Liver (tissue), 9 donors: ENCODE measurements around the gene PREX1. TPM values are rescaled to one million over a fixed set of nuclear protein-coding genes. Genes with fewer than 3 reads are reported as not detected.

Source experiments
- DNase-seq: peaks from one replicate; pipeline ENCODE4 v3.0.0-alpha.2; 2017; ENCODE audit warnings: low spot score
- H3K27ac ChIP-seq, 2 donors: one replicate each; pipeline ENCODE4 v1.7.0; 2013; ENCODE audit warnings: inconsistent platforms in 2 of 2, low read length in 2 of 2, control low read depth in 1 of 2, low read depth in 1 of 2, mild to moderate bottlenecking in 1 of 2
- H3K27me3 ChIP-seq, 4 donors: one replicate each; pipeline versions ENCODE4 v1.6.1 to v1.7.0; 2013; ENCODE audit warnings: low read length in 3 of 4, inconsistent platforms in 1 of 4, mild to moderate bottlenecking in 1 of 4, moderate library complexity in 1 of 4; ENCODE audit not compliant: control insufficient read depth in 4 of 4, insufficient read depth in 4 of 4
- H3K36me3 ChIP-seq, 4 donors: one replicate each; pipeline versions ENCODE4 v1.6.1 to v1.7.0; 2013; ENCODE audit warnings: low read length in 3 of 4, mild to moderate bottlenecking in 3 of 4, low read depth in 1 of 4, moderate library complexity in 1 of 4; ENCODE audit not compliant: control insufficient read depth in 4 of 4, insufficient read depth in 3 of 4
- H3K4me1 ChIP-seq, 4 donors: one replicate each; pipeline versions ENCODE4 v1.6.1 to v1.7.0; 2013; ENCODE audit warnings: low read length in 3 of 4, mild to moderate bottlenecking in 3 of 4, moderate library complexity in 1 of 4; ENCODE audit not compliant: control insufficient read depth in 4 of 4, insufficient read depth in 4 of 4
- H3K4me3 ChIP-seq, 3 donors: one replicate each; pipeline versions ENCODE4 v1.6.1 to v1.7.0; 2013; ENCODE audit warnings: low read length in 3 of 3, control low read depth in 1 of 3, low read depth in 1 of 3, mild to moderate bottlenecking in 1 of 3
- H3K9ac ChIP-seq, 2 donors: one replicate each; pipeline ENCODE4 v1.7.0; 2013; ENCODE audit warnings: low read length in 2 of 2, mild to moderate bottlenecking in 2 of 2, moderate library complexity in 2 of 2, control low read depth in 1 of 2, low read depth in 1 of 2
- H3K9me3 ChIP-seq, 4 donors: one replicate each; pipeline versions ENCODE4 v1.6.1 to v1.7.0; 2013; ENCODE audit warnings: low read length in 3 of 4; ENCODE audit not compliant: control insufficient read depth in 4 of 4
- EGR1 ChIP-seq, 2 donors: IDR thresholded peaks; 2 replicates each; pipeline ENCODE4 v1.6.1; 2016 to 2018; ENCODE audit warnings: antibody characterized with exemption in 2 of 2, low read depth in 2 of 2
- FOXA1 ChIP-seq: IDR thresholded peaks from 2 replicates; pipeline ENCODE4 v1.6.1; 2016; ENCODE audit warnings: antibody characterized with exemption
- GABPA ChIP-seq, 2 donors: IDR thresholded peaks in 1 of 2; conservative IDR thresholded peaks in 1 of 2; 2 replicates each; pipeline ENCODE4 v1.6.1; 2016; ENCODE audit warnings: antibody characterized with exemption in 2 of 2, mild to moderate bottlenecking in 1 of 2, moderate library complexity in 1 of 2
- HNF4A ChIP-seq, 2 donors: conservative IDR thresholded peaks; 2 replicates each; pipeline ENCODE4 v1.6.1; 2016; ENCODE audit warnings: antibody characterized with exemption in 2 of 2, mild to moderate bottlenecking in 2 of 2
- HNF4G ChIP-seq: IDR thresholded peaks from 2 replicates; pipeline ENCODE4 v1.6.1; 2016; ENCODE audit warnings: antibody characterized with exemption
- JUND ChIP-seq, 2 donors: IDR thresholded peaks; 2 replicates each; pipeline ENCODE4 v1.6.1; 2016; ENCODE audit warnings: antibody characterized with exemption in 2 of 2
- NR2F2 ChIP-seq: IDR thresholded peaks from 2 replicates; pipeline ENCODE4 v1.6.1; 2016; ENCODE audit warnings: antibody characterized with exemption
- RXRA ChIP-seq, 2 donors: IDR thresholded peaks; 2 replicates each; pipeline ENCODE4 v1.6.1; 2017 to 2018; ENCODE audit warnings: antibody characterized with exemption in 2 of 2, mild to moderate bottlenecking in 1 of 2
- SP1 ChIP-seq: IDR thresholded peaks from 2 replicates; pipeline ENCODE4 v1.6.1; 2018; ENCODE audit warnings: antibody characterized with exemption, mild to moderate bottlenecking
- YY1 ChIP-seq: IDR thresholded peaks from 2 replicates; pipeline ENCODE4 v1.6.1; 2016; ENCODE audit warnings: antibody characterized with exemption, mild to moderate bottlenecking
- WGBS: extraction: QIAGEN DNeasy Blood & Tissue Kit; methylation state at CpG from one replicate; pipeline ENCODE4 v1.1.7; 2013; 5-methylcytosine and 5-hydroxymethylcytosine counted together
- polyA plus RNA-seq, 2 donors: library from polyadenylated mRNA; stranded (reverse) in 1 of 2; unstranded in 1 of 2; fragments of 200-250 nt in 1 of 2; fragments of >200 nt in 1 of 2; fragmentation: Nextera tagmentation in 1 of 2; extraction: Ambion mirVana in 1 of 2; gene quantifications; one replicate each; pipeline versions ENCODE4 v1.2.1 to v1.2.3, GENCODE V29; 2013 to 2015
- total RNA-seq, 2 donors: library from RNA; depleted of rRNA; stranded (reverse); fragments of >200 nt; gene quantifications; one replicate each; pipeline ENCODE4 v1.2.3, GENCODE V29; 2014
- TF ChIP-seq, protein P1 (sequence below): IDR thresholded peaks from 2 replicates; pipeline ENCODE4 v1.6.1; 2016; ENCODE audit warnings: antibody characterized with exemption, mild to moderate bottlenecking
- TF ChIP-seq, protein P2 (sequence below): fragments of 150-350 bp; IDR thresholded peaks from 2 replicates; pipeline ENCODE4 v1.5.1; 2017; ENCODE audit warnings: improper control_type of control experiment, low read depth, low read length; ENCODE audit not compliant: missing input control
- TF ChIP-seq, protein P3 (sequence below): IDR thresholded peaks from 2 replicates; pipeline ENCODE4 v1.6.1; 2016; ENCODE audit warnings: antibody characterized with exemption
- donor health status: healthy.
- donor health status: healthy.
- donor health status: healthy.
- donor health status: healthy.
- donor health status: healthy.

Gene PREX1
- total and polyA plus RNA-seq, 4 donors = 2.2 to 18.0 (median 10.8) TPM

DNA sequence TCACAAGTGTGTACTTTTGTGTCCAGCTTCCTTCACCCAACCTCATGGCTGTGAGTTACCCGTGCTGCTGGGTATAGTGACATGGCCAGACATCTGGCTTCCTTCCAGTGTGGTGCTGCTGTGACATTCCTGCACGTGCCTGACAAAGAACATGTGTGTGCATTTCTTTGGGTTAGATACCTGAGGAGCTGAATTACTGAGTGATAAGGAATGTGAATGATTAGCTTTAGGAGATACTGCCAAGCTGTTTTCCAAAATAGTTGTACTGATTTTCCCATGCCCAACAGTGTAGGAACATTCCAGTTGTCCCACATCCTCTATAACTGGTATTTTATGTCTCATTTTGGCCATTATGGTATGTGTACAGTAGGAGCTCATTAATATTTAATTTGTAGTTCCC, 132.5 kb downstream of the PREX1 start:
- Histone ChIP-seq H3K9ac (no peak overlapping the region), H3K36me3 (peaks cover 0 to 4% (median 2%) of the 10 kb centered on the region in 4 donors), H3K4me1 (peaks cover 0 to 12% (median 7%) of the 10 kb centered on the region in 4 donors), H3K9me3 (no peaks in the 10 kb centered on the region), H3K4me3 (no peak overlapping the region), H3K27me3 (no peaks in the 10 kb centered on the region), H3K27ac (no peak overlapping the region)
- 57% methylated on average over 2 of the region's 2 CpGs for WGBS
- DNase-seq = no peak
- TF ChIP-seq EGR1 (IDR thresholded peaks at IDR 0.05; ENCODE audit: low read depth in 2 of 2) (no peak), NR2F2 (no peak), FOXA1 (no peak), JUND (IDR thresholded peaks at IDR 0.05) (no peak)
- TF ChIP-seq, protein P1, sequence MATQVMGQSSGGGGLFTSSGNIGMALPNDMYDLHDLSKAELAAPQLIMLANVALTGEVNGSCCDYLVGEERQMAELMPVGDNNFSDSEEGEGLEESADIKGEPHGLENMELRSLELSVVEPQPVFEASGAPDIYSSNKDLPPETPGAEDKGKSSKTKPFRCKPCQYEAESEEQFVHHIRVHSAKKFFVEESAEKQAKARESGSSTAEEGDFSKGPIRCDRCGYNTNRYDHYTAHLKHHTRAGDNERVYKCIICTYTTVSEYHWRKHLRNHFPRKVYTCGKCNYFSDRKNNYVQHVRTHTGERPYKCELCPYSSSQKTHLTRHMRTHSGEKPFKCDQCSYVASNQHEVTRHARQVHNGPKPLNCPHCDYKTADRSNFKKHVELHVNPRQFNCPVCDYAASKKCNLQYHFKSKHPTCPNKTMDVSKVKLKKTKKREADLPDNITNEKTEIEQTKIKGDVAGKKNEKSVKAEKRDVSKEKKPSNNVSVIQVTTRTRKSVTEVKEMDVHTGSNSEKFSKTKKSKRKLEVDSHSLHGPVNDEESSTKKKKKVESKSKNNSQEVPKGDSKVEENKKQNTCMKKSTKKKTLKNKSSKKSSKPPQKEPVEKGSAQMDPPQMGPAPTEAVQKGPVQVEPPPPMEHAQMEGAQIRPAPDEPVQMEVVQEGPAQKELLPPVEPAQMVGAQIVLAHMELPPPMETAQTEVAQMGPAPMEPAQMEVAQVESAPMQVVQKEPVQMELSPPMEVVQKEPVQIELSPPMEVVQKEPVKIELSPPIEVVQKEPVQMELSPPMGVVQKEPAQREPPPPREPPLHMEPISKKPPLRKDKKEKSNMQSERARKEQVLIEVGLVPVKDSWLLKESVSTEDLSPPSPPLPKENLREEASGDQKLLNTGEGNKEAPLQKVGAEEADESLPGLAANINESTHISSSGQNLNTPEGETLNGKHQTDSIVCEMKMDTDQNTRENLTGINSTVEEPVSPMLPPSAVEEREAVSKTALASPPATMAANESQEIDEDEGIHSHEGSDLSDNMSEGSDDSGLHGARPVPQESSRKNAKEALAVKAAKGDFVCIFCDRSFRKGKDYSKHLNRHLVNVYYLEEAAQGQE = no peak
- TF ChIP-seq, protein P2, sequence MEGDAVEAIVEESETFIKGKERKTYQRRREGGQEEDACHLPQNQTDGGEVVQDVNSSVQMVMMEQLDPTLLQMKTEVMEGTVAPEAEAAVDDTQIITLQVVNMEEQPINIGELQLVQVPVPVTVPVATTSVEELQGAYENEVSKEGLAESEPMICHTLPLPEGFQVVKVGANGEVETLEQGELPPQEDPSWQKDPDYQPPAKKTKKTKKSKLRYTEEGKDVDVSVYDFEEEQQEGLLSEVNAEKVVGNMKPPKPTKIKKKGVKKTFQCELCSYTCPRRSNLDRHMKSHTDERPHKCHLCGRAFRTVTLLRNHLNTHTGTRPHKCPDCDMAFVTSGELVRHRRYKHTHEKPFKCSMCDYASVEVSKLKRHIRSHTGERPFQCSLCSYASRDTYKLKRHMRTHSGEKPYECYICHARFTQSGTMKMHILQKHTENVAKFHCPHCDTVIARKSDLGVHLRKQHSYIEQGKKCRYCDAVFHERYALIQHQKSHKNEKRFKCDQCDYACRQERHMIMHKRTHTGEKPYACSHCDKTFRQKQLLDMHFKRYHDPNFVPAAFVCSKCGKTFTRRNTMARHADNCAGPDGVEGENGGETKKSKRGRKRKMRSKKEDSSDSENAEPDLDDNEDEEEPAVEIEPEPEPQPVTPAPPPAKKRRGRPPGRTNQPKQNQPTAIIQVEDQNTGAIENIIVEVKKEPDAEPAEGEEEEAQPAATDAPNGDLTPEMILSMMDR = no peak

DNA sequence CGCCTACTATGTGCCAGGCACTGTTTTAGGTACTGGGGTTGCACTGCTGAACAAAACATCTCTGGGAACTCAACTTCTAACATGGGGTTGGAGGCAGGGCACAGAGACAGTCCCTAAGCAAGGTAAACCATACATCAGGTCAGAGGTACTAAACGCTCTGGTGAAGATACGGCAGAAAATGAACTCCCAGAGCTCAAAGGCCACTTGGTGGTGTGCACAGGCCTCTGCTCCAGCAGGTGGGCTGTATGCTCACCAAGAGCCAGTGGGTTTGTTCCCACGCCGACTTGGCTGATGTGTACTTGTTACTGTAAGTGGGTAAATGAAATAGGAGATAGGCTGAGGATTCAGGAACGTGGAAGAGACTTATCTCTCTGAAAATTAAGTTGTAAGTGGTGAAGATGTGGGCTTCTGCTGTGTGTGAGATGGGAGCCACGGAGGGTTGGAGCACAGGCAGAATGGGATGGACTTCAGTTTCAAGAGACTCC, 133.4 kb downstream of the PREX1 start:
- Histone ChIP-seq H3K4me3 (no peak overlapping the region), H3K9me3 (no peaks in the 10 kb centered on the region), H3K4me1 (peaks cover 0 to 12% (median 7%) of the 10 kb centered on the region in 4 donors), H3K36me3 (peaks cover 0 to 4% (median 2%) of the 10 kb centered on the region in 4 donors), H3K9ac (no peak overlapping the region), H3K27me3 (no peaks in the 10 kb centered on the region), H3K27ac (no peak overlapping the region)
- no peak for TF ChIP-seq GABPA (IDR thresholded peaks at IDR 0.05 in 1 of 2, conservative IDR thresholded peaks at IDR 0.05 in 1 of 2)
- no peak for TF ChIP-seq EGR1 (IDR thresholded peaks at IDR 0.05; ENCODE audit: low read depth in 2 of 2)
- TF ChIP-seq YY1 = no peak
- TF ChIP-seq HNF4A (conservative IDR thresholded peaks at IDR 0.05) = no peak
- TF ChIP-seq SP1 = no peak
- TF ChIP-seq, protein P2 = no peak
- TF ChIP-seq FOXA1 = no peak
- no peak for TF ChIP-seq HNF4G
- TF ChIP-seq, protein P3, sequence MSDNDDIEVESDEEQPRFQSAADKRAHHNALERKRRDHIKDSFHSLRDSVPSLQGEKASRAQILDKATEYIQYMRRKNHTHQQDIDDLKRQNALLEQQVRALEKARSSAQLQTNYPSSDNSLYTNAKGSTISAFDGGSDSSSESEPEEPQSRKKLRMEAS = no peak
- TF ChIP-seq RXRA (IDR thresholded peaks at IDR 0.05) = no peak
- no peak for DNase-seq
- 76% methylated on average over 7 of the region's 7 CpGs for WGBS
